ENCODE results near the gene IGFBP6.

IGFBP6 gene

GRCh38 chr12:53060064-53060720 lies 37.3 kb upstream of the IGFBP6 start:
- no peak for DNase-seq (ENCODE audit: low read depth, low spot score)
- Histone ChIP-seq H3K9me3 (ENCODE audit: control insufficient read depth, insufficient read depth, low read length) (no peaks in the 10 kb centered on the region), H3K27ac (ENCODE audit: low read length) (no peak overlapping the region), H3K36me3 (ENCODE audit: control insufficient read depth, insufficient read depth, low read length) (no peaks in the 10 kb centered on the region; the same call in 1 of the 2 replicates), H3K4me3 (ENCODE audit: low read length) (no peak overlapping the region), H3K27me3 (ENCODE audit: control insufficient read depth, insufficient read depth, low read length) (no peaks in the 10 kb centered on the region), H3K4me1 (ENCODE audit: control insufficient read depth, insufficient read depth, low read length) (0 out of 2 replicates have a peak, but pooled peaks cover 2% of the 10 kb centered on the region)
- no CpG with 5 or more reads among the region's 17 CpGs for WGBS (ENCODE audit: insufficient coverage, insufficient read length)

GRCh38 chr12:53060721-53061276 lies 36.7 kb upstream of the IGFBP6 start:
- WGBS (ENCODE audit: insufficient coverage, insufficient read length): no CpG with 5 or more reads among the region's 18 CpGs
- H3K4me3 ChIP-seq (ENCODE audit: low read length): no peak overlapping the region
- H3K27ac ChIP-seq (ENCODE audit: low read length): no peak overlapping the region
- DNase-seq (ENCODE audit: low read depth, low spot score): no peak
- no peaks in the 10 kb centered on the region; the same call in 1 of the 2 replicates for H3K36me3 ChIP-seq (ENCODE audit: control insufficient read depth, insufficient read depth, low read length)
- H3K9me3 ChIP-seq (ENCODE audit: control insufficient read depth, insufficient read depth, low read length): no peaks in the 10 kb centered on the region
- 0 out of 2 replicates have a peak, but pooled peaks cover 2% of the 10 kb centered on the region for H3K4me1 ChIP-seq (ENCODE audit: control insufficient read depth, insufficient read depth, low read length)
- no peaks in the 10 kb centered on the region for H3K27me3 ChIP-seq (ENCODE audit: control insufficient read depth, insufficient read depth, low read length)

- no CpG with 5 or more reads among the region's 5 CpGs for WGBS (ENCODE audit: insufficient coverage, insufficient read length)
- no peaks in the 10 kb centered on the region for H3K9me3 ChIP-seq (ENCODE audit: control insufficient read depth, insufficient read depth, low read length)
- no peaks in the 10 kb centered on the region; the same call in 1 of the 2 replicates for H3K36me3 ChIP-seq (ENCODE audit: control insufficient read depth, insufficient read depth, low read length)
- H3K27me3 ChIP-seq (ENCODE audit: control insufficient read depth, insufficient read depth, low read length): no peaks in the 10 kb centered on the region
- no peak overlapping the region for H3K27ac ChIP-seq (ENCODE audit: low read length)
- 0 out of 2 replicates have a peak, but pooled peaks cover 2% of the 10 kb centered on the region for H3K4me1 ChIP-seq (ENCODE audit: control insufficient read depth, insufficient read depth, low read length)
- no peak overlapping the region for H3K4me3 ChIP-seq (ENCODE audit: low read length)
- DNase-seq (ENCODE audit: low read depth, low spot score): no peak
Observed at GRCh38 chr12:53061404-53062010, 36.0 kb upstream of the IGFBP6 start.

- Histone ChIP-seq H3K9me3 (ENCODE audit: control insufficient read depth, insufficient read depth, low read length) (no peaks in the 10 kb centered on the region), H3K27ac (ENCODE audit: low read length) (no peak overlapping the region), H3K36me3 (ENCODE audit: control insufficient read depth, insufficient read depth, low read length) (no peaks in the 10 kb centered on the region; the same call in 1 of the 2 replicates), H3K27me3 (ENCODE audit: control insufficient read depth, insufficient read depth, low read length) (no peaks in the 10 kb centered on the region), H3K4me3 (ENCODE audit: low read length) (no peak overlapping the region), H3K4me1 (ENCODE audit: control insufficient read depth, insufficient read depth, low read length) (0 out of 2 replicates have a peak, but pooled peaks cover 2% of the 10 kb centered on the region)
- no peak for DNase-seq (ENCODE audit: low read depth, low spot score)
- no CpG with 5 or more reads among the region's 20 CpGs for WGBS (ENCODE audit: insufficient coverage, insufficient read length)
Observed at GRCh38 chr12:53062011-53062961, 35.2 kb upstream of the IGFBP6 start.

- DNase-seq (ENCODE audit: low read depth, low spot score): no peak
Observed at GRCh38 chr12:53062977-53063707, 34.3 kb upstream of the IGFBP6 start.

GRCh38 chr12:53063708-53064612 lies 33.5 kb upstream of the IGFBP6 start:
- Histone ChIP-seq H3K27me3 (ENCODE audit: control insufficient read depth, insufficient read depth, low read length) (no peaks in the 10 kb centered on the region), H3K27ac (ENCODE audit: low read length) (no peak overlapping the region), H3K36me3 (ENCODE audit: control insufficient read depth, insufficient read depth, low read length) (no peaks in the 10 kb centered on the region; the same call in 1 of the 2 replicates), H3K4me1 (ENCODE audit: control insufficient read depth, insufficient read depth, low read length) (peaks cover 2% of the 10 kb centered on the region; the same call in 1 of the 2 replicates), H3K4me3 (ENCODE audit: low read length) (no peak overlapping the region), H3K9me3 (ENCODE audit: control insufficient read depth, insufficient read depth, low read length) (no peaks in the 10 kb centered on the region)
- no peak for DNase-seq (ENCODE audit: low read depth, low spot score)
- WGBS (ENCODE audit: insufficient coverage, insufficient read length): no CpG with 5 or more reads among the region's 13 CpGs

More at GRCh38 chr12:53062977-53063707, 34.3 kb upstream of the IGFBP6 start:
- H3K27me3 ChIP-seq (ENCODE audit: control insufficient read depth, insufficient read depth, low read length): no peaks in the 10 kb centered on the region
- no peaks in the 10 kb centered on the region; the same call in 1 of the 2 replicates for H3K36me3 ChIP-seq (ENCODE audit: control insufficient read depth, insufficient read depth, low read length)
- H3K4me1 ChIP-seq (ENCODE audit: control insufficient read depth, insufficient read depth, low read length): 0 out of 2 replicates have a peak, but pooled peaks cover 2% of the 10 kb centered on the region
- no peak overlapping the region for H3K27ac ChIP-seq (ENCODE audit: low read length)
- H3K9me3 ChIP-seq (ENCODE audit: control insufficient read depth, insufficient read depth, low read length): no peaks in the 10 kb centered on the region
- no peak overlapping the region for H3K4me3 ChIP-seq (ENCODE audit: low read length)
- WGBS (ENCODE audit: insufficient coverage, insufficient read length): no CpG with 5 or more reads among the region's 14 CpGs

- no peak for DNase-seq (ENCODE audit: low read depth, low spot score)
- WGBS (ENCODE audit: insufficient coverage, insufficient read length): no CpG with 5 or more reads among the region's 11 CpGs
- no peak overlapping the region for H3K27ac ChIP-seq (ENCODE audit: low read length)
- H3K27me3 ChIP-seq (ENCODE audit: control insufficient read depth, insufficient read depth, low read length): no peaks in the 10 kb centered on the region
- H3K9me3 ChIP-seq (ENCODE audit: control insufficient read depth, insufficient read depth, low read length): no peaks in the 10 kb centered on the region
- no peaks in the 10 kb centered on the region for H3K36me3 ChIP-seq (ENCODE audit: control insufficient read depth, insufficient read depth, low read length)
- H3K4me1 ChIP-seq (ENCODE audit: control insufficient read depth, insufficient read depth, low read length): peaks cover 6% of the 10 kb centered on the region
- no peak overlapping the region for H3K4me3 ChIP-seq (ENCODE audit: low read length)
Observed at GRCh38 chr12:53064613-53065436, 32.6 kb upstream of the IGFBP6 start.

- no peaks in the 10 kb centered on the region for H3K36me3 ChIP-seq (ENCODE audit: control insufficient read depth, insufficient read depth, low read length)
- H3K4me3 ChIP-seq (ENCODE audit: low read length): no peak overlapping the region
- no CpG with 5 or more reads among the region's 7 CpGs for WGBS (ENCODE audit: insufficient coverage, insufficient read length)
- no peaks in the 10 kb centered on the region for H3K9me3 ChIP-seq (ENCODE audit: control insufficient read depth, insufficient read depth, low read length)
- H3K27ac ChIP-seq (ENCODE audit: low read length): no peak overlapping the region
- H3K4me1 ChIP-seq (ENCODE audit: control insufficient read depth, insufficient read depth, low read length): peaks cover 6% of the 10 kb centered on the region
- no peak for DNase-seq (ENCODE audit: low read depth, low spot score)
- no peaks in the 10 kb centered on the region for H3K27me3 ChIP-seq (ENCODE audit: control insufficient read depth, insufficient read depth, low read length)
Observed at GRCh38 chr12:53065470-53065869, 32.0 kb upstream of the IGFBP6 start.

Measured in iPS DF 6.9 (cell line).